Medulla oblongata (tissue), 1 donor: ENCODE results near the gene CDX2.
"Not testable (repeated sequence)": the region's sequence is repeated elsewhere in the genome, so short reads cannot be mapped to it uniquely, and the experiment has no call there.

Experiments used
- DNase-seq: peaks from one replicate; pipeline ENCODE4 v3.0.0-alpha.2; 2015; ENCODE audit errors: extremely low spot score

CDX2 gene

DNA sequence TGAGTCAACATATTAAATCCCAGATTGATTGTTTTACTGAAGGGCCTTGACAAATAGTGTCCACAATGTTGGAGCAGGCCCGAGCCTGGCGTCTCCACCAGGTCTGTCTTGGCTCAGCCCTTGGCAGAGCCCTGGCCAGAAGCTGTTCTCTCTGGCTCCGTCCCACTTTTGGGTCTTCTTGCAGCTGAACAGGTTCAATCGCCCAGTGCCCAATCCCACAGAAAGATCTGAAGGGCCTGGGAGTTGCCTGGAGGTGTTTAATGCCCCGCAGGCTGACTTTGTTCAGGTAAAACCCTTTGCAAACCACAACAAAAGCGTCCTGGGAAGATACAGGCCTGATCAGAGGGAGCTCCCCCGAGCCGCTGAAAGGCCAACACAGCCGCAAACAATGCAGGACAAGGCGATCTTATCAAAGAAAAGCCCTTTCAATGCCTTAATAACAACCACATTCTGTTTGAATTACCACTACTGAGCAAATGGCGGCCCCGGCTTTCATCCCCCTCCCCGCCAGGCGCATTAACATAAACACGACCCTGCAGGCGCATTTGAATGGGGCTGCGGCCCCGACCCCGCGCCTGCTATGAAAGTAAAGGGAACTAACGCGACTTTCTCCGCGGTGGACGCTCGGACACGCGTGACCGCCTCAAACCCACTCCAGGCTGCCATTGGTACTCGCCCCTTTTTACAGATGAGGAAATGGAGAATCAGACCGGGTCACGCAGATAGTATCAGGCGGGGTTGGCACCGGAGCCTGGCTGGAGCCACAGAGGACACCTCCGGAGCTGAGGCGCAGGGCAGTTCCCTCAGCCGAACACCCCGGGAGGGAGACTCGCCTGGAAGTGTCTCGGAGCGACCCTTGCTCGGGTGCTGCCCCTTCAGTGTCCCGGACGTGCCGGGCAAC lies 3.1 kb downstream of the CDX2 start:
- DNase-seq: no peak

DNA sequence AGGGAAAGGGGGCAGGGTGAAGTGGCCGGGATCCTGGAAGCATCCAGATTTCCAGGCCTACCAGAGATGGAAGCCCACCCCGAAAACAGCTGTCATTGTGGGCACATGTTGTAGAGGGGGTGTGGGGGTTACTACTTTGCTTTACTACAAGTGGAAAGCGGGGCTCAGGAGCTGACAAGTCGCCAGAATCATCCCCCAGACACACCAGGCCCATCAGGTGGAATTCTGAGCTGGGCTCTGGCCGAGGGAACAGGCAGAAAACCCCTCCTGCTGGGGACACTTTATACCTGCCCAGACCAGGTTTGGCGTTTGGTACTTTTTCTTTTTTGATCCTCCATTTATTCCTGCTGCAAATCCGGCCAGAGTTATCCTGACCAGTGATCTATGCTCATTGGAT lies 3.8 kb downstream of the CDX2 start:
- DNase-seq: no peak

DNA sequence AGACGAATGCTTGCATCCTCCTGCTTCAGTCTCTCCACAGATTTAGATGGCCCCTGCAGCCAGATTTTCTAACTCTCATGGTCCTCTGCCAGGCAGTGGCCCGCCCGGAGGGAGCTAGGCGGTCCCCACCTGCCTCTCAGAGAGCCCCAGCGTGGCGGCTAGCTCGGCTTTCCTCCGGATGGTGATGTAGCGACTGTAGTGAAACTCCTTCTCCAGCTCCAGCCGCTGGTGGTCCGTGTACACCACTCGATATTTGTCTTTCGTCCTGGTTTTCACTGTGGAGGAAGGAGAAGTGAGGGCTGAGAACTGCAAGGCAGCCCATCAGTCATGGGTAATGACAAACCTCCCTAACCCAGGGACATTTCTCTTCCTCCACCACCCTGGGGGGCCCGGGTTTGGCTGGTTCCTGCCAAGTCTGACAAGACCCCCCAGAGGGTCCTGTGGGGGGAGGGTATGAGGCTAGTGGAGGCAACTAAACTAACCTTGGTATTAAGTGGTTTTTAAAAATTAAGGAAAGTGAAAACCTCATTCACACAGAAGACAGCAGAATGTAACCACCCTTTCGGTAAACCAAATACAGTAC lies 4.3 kb downstream of the CDX2 start:
- no peak for DNase-seq

DNA sequence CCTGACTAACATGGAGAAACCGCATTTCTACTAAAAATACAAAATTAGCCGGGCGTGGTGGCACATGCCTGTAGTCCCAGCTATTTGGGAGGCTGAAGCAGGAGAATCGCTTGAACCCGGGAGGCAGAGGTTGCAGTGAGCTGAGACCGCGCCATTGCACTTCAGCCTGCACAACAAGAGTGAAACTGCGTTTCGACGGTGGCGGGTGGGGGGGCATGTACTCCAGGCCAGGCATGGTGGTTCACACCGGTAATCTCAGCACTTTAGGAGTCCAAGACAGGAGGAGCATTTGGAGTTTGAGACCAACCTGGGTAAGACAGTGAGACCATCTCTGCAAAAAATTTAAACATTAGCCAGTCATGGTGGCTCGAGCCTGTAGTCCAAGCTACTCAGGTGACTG lies 4.9 kb downstream of the CDX2 start:
- not testable (repeated sequence) for DNase-seq

DNA sequence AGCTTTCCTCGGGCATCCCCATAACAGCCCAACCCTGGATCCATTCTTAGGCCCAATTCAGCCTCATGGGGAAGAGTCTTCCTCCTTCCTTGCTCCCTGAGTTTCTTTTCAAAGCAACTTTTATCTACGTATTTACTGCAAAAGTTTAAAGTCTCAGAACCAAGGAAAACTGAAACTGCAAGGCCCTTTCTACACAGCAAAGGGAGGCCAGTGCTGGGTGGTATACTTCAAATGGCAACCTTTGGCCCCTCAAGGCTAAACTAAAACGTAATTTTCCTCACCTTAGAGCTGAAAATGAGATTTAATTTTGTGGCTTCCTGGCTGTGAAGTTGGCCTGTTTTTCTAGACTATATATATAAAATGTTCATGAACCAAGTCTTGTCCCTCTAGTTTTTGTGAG lies 5.6 kb downstream of the CDX2 start:
- no peak for DNase-seq

DNA sequence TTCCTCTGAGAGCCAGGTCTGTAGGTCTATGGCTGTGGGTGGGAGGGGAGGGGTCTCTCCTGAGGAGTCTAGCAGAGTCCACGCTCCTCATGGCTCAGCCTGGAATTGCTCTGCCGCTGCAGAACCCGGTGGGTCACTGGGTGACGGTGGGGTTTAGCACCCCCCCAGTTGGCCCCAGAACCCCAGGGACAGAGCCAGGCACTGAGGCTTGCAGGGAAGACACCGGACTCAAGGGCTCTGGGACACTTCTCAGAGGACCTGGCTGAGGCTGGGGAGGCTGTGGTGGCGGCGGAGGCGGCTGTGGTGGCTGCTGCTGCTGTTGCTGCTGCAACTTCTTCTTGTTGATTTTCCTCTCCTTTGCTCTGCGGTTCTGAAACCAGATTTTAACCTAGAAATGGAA lies 6.1 kb downstream of the CDX2 start:
- DNase-seq: no peak

DNA sequence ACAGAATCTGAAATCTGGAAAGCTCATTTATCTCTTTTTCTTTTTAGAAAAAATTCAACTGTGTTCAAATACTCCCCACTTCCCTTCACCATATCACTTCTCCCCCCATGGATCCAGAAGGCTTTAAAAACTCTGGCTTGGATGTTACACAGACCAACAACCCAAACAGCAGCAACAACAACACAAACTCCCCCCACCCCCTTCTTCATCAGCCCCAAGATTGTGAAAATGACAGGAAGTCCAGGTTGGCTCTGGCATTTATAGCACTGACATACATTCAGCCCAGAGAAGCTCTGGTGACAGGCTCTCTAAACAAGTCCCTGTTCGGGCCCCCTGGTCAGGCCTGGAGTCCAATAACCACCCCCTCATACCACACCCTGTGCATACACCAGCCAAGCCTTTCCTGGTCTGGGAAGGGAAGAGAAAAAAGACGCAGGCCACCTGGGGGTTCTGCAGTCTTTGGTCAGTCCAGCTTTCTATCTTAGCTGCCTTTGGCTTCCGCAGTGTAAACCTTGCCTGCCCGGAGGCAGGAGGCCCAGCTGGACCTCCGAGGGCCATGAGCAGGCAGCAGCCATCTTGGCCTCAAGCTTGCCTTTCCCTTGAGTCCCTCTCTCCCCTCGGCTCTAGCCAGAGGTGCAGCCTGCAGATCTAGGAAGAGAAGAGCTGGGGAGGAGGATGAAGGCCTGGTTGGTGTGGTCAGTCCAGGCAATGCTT lies 6.8 kb downstream of the CDX2 start:
- no peak for DNase-seq

DNA sequence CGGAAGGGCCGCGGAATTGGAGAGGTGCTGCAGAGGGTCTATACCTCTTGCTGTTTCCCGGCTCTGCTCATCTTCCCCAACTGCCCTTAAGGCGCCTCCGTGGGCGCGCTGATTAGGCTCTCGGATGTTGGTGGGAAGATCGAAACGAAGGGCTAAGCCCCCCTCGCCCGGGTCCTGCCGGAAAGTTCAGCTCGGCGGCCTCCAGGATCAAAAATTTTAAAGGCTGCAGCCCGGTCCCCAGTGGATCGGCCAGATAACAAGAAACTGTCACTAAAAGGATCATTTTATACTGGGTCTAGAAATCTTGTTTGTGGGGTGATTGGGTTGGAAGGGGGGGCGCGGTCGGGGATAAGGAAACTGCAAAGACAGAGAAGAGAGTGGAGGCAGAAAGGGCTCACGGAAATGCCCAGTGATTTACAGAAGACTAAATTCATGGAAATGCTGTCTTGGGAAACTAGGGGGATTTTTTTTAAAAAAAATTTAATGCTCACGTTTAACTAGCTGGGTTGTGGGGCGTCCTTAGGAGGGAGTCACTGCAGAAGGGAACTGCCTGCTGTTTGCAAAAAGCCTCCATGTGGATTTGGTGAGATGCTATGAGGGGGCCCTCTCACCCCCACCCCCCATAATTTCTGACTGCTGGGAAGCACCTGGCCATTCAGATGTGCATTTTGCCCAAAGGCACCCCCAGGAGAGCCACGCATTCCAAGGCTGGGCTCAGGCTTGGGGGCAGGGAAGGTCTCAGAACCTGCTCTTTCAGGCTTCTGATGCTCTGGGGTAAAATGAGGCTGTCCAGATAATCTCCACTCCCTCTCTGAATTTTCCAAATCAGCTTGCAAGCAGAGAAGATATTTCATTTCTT lies 7.7 kb downstream of the CDX2 start:
- DNase-seq: no peak

DNA sequence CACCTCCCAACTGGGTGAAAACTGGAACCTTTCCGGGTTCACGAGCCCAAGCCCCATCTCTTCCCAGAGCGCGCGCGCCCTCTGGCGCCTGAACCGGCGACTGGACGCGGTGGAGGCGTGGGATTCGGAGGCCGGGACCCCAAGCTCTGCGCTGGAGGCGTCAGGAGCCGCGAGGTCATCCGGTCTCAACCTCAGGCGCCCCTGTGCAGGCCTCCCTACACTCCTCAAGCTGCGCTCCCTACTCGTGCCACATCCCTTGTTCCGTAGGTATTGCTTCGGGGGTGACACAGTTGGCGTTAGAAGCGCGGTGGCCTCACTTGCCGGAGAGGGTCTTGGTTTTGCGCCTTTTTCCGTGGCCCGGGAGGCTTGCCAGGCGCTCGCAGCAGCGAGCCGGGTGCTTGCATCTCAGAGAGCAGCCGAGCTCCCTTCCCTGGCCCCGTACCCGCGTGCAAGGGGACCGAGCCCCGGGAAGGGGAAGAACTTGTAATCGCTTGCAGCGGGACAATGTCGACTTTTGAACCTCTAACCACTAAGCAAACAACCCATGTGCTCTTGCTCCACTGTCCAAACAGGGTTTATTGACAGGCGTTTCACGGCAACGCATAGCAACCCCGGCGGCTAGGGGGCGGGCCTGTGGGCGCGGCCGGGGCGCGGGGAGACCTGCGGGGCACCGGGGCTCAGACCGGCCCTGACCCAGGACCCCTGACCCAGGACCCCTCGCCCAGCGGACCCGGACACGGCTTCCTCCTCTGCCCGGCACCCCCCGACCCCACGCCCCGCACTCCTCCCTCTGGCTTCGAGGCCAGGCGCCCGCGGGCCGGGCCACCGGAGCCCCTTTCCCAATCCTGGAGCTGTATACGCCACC lies 8.5 kb downstream of the CDX2 start:
- peak; percentile 7 for DNase-seq

DNA sequence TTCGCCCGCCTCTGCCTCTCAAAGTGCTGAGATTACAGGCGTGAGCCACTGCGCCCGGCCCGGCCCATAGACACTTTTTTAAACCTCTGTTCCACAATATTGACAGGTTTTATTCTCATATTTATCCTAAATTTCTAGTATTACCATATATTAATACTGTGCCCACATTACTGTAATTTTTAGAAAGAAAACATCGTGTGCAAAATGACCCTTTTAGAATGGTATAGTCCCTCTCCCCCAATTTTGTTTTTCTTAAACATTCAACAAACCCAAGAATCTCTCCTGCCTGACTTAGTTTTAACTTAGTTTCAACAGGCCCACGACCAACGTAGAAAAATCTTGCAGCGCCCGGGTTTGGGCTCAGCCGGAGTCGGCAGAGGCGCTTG lies 9.1 kb downstream of the CDX2 start:
- no peak for DNase-seq

DNA sequence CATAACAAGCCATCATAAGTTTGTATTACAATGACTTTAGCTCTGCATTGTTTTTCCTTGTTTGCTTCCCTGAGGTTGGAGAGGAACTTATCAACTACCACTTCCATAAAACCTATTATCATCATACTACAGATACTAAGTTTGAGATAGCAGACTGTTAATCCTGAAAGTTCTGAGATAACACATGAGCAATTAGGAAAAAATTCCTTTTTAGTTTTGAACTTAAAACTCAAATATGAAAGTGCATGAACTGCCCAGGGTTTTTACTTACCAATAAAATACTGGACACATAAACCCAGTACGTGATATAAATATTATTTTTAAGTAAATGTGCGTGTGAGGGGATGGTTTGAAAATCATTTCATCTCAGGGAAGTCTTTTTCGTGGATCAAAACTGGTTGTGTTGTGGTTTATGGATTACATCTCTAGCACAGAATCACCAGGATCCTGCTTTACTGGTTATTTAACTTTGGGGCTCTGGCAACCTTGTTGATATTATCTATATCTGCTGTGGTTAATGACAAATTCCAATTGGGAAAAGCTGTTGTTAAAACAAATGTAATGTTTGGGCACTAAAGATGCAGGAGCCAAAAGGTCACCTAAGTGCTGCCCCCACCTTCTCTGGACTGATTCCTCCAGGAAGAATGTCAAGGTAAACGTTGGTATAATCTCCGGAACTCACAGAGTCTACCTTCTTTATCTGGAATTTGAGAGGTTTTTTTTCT lies 12.4 kb downstream of the CDX2 start:
- no peak for DNase-seq

DNA sequence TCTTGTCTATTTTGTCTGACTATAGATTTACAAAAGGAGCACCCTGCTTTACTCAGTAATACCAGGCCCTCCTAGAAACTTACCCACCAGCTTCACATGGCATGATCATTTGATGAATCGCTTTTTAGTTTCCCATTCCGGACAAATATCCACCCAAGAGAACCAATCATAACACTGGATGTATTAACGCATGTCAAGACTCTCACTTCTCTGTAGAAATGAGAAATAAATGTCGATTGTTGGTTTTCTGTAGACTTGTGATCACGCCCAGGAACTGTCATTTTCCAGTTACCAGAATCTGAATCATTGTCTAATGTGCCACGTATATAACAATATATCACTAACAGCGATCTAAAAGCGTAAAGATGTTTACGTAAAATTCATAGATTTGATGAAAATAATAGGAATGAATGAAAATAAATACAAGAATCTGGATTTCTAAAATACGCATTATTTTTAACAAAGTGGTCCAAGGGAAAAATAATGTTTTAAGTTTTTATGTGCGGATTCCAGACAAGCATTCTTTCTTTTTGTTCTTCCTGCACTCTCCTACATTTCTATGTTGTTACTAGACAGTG lies 14.0 kb downstream of the CDX2 start:
- DNase-seq: no peak

DNA sequence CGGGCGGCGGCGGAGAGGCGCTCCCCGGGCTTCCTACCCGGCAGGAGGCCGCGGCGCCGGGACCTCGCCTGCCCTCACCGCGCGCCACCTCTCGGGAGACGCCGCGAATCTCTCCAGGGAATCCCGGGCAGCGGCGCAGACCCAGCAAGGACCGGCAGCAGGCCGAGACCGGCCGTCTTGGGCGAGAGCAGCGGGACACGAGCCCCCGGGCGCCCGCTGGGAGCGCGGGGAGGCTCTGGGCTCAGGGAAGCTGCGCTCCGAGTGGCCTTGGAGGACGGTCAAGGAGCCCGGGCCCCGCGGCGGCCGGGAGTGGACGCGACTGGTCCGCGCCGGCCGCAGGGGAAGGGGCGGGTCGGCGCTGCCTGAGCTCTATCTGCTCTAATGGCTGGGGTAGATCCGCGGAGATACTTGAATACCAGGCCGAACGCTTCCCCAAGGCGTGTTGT lies 14.7 kb downstream of the CDX2 start:
- DNase-seq: no peak

DNA sequence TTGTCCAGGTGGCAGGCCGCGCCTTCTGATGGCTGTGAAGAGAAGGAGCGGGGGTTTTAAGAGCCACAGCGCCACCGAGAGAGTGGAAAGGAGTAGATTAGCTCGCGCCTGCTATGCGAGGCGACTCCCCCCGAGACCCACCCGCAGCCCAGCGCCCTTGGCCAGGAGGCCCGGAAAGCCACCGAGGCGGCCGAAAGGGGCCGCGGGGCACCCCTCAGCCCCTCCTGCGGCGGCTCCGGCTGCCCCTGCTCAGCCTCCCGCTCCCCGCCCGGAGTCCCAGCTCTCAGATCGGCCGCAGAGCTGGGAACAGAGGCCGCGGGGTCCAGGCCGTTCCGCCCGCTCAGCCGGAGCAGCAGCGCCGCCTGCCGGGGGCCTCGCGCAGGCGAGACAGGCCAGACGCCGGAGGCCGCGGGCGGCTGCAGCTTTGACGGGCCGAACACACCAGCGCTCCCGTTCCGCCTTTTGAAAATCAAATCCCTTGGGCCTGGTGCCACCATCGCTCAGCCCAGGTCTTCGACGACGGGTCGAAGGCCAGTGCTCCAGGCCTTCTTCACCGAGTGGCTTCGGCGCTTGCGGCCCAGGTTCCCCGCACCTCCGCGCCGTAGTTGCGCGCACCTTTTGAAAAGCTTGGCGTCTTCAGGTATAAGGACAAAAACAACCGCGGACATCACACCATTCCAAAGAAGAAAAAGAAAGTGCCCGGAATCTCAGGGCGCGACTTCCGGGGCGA lies 15.3 kb downstream of the CDX2 start:
- DNase-seq: peak; percentile 68

DNA sequence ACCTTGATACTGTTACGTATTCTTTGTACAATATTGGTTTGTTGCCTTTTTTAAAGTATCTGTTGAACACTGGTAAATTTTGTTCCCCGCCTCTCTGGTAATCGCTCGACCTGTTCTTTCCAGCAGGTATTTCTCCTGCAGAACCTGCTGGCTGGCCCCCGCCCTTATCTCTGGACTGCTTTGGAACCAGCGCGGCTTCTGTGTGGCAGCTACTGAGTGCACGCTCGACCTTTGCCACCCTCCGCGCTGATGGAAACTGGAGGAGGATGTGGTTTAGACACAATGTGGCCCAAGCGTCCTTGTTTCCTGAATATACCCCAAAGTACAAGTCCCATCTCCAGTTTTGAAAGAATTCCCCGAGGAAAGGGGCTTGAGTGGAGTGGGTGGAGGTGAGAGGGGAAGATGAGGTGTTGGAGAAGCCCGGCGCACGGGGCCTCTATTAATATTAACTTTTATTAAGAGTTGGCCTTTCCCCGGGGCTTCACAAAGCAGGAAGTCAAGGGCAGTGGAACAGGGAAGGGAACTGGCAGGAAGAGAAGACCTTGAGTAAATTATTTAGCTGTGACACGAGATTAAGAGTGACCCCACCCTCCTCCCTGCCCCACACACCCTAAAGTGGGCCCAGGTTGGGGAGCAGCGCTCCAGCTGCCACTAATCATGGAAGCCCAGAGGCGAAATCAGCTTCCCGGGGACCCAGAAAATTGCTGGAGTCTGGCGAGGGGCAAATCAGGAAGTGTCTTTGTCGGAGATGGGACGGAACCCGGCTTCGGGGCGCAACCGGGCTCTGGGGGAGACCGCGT lies 16.0 kb downstream of the CDX2 start:
- DNase-seq: no peak

DNA sequence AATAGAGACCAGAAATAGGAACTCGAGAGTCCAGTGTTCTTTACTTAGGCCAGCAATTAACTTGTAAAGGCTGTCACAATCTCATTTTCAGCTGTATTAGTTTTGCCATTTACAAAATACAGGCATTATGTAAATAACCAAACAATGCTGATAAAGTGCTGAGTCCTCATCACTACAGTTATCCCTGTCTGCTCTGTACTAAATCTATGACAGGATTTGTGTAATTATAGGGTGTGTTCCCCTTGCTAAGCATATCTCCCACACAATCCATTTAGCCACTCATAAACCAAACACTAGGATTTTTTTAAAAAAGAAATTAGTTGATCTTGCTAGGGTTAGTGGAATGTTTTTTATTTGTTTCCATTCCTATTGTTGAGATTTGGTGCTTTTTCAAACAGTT lies 26.1 kb downstream of the CDX2 start:
- DNase-seq: no peak

DNA sequence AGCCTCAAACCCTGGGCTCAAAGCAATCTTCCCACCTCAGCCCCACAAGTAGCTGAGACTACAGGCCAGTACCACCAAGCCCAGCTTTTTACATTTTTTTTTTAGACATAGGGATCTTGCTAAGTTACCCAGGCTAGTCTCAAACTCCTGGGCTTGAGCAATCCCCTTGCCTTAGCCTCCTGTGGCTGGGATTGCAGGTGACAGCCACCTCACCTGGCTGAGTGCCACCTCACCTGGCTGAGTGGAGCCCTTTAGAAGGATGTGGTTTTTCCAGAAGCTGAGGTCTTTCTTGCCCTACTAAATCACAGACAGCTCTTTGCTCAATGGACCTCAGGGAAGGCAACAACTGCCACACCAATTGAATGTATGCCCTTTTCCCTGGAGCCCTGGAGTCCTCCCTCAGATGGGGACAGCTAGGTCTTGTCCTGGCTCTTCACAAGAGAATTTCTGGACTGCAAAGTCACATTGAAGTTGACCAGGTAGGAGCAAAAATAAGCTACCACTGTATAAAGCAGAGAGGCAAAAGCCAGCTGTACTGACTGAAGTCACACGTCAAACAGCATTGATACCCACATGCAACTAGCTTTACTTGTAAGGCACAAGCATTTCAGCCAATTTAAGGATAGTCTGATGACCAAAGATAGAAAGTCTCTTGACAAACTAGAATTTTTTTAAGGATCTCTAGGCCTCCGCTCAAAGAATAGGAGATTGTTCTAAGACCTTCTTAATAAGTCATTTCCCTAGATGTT lies 35.4 kb downstream of the CDX2 start:
- DNase-seq: no peak

DNA sequence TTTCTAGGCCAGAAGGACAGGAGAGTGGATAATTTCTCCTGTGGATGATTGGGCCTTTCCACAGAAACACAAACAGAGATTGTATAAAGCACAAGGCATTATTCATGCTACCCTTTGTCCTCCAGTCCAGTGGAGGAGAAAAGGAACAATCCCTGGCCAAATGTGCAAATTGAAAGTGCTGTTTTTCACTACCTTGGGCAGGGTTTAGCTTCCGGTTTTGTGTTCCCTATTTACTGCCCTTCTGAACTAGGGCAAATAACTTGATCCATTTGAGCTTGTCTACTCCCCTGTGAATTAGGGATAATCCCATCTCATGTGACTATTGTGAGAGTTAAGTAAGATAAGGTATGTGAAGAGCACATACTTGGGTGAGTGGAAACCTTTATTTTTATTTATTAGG lies 36.0 kb downstream of the CDX2 start:
- no peak for DNase-seq
